Activated CD4-positive, alpha-beta T cell treated with anti-CD3 and anti-CD28 coated beads for 36 hours (primary cell): ENCODE results near the gene YJEFN3. TPM values are rescaled to one million over a fixed set of nuclear protein-coding genes. Genes with fewer than 3 reads are reported as not detected.

ENCODE experiments used
- ATAC-seq: fragments of 200-7000 bp; cut with Tn5 transposase; one replicate; pipeline ENCODE4 v1.10.0; 2021; ENCODE audit warnings: mild to moderate bottlenecking, moderate library complexity
- CTCF ChIA-PET: fragments of 350-600 bp; sonication (Branson Sonifier 250); formaldehyde crosslinking; loops from one replicate; lab custom pipeline; 2021; ENCODE audit warnings: antibody characterized with exemption; lab: Charles Lee
- POLR2A ChIA-PET: fragments of 350-600 bp; sonication (Branson Sonifier 250); formaldehyde crosslinking; loops from one replicate; lab custom pipeline; 2021; ENCODE audit warnings: antibody characterized with exemption, inconsistent platforms; lab: Charles Lee
- DNase-seq: peaks from one replicate; pipeline ENCODE4 v3.0.0-alpha.2; 2020
- H3K27ac Mint-ChIP-seq: one replicate; pipeline ENCODE4 v1.8.0; 2021; ENCODE audit warnings: mixed read lengths
- H3K27me3 Mint-ChIP-seq: one replicate; pipeline ENCODE4 v1.8.0; 2021; ENCODE audit warnings: mixed read lengths
- H3K36me3 Mint-ChIP-seq: one replicate; pipeline ENCODE4 v1.8.0; 2021; ENCODE audit warnings: low read depth, mixed read lengths
- H3K4me1 Mint-ChIP-seq: one replicate; pipeline ENCODE4 v1.8.0; 2021; ENCODE audit warnings: mixed read lengths
- H3K4me3 Mint-ChIP-seq: one replicate; pipeline ENCODE4 v1.8.0; 2021; ENCODE audit warnings: mild to moderate bottlenecking, moderate library complexity, mixed read lengths
- H3K9me3 Mint-ChIP-seq: one replicate; pipeline ENCODE4 v1.8.0; 2021; ENCODE audit warnings: low read depth, mixed read lengths
- intact Hi-C, 2 experiments: fragments of 100-400 bp; cut with DNase I in 1 of 2; cut with micrococcal nuclease in 1 of 2; formaldehyde crosslinking; loops; one replicate each; pipeline versions ENCODE4 v1.14.2 to v1.15.1; 2022 to 2024; cut with DNase I, micrococcal nuclease
- total RNA-seq, 2 experiments: library from RNA; stranded (reverse); gene quantifications; one replicate each; pipeline ENCODE4 v1.2.3, GENCODE V29; 2021

YJEFN3 gene, protein sequence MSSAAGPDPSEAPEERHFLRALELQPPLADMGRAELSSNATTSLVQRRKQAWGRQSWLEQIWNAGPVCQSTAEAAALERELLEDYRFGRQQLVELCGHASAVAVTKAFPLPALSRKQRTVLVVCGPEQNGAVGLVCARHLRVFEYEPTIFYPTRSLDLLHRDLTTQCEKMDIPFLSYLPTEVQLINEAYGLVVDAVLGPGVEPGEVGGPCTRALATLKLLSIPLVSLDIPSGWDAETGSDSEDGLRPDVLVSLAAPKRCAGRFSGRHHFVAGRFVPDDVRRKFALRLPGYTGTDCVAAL
- total RNA-seq: 10 to 100 TPM; 10.7 to 11.4 TPM

DNA sequence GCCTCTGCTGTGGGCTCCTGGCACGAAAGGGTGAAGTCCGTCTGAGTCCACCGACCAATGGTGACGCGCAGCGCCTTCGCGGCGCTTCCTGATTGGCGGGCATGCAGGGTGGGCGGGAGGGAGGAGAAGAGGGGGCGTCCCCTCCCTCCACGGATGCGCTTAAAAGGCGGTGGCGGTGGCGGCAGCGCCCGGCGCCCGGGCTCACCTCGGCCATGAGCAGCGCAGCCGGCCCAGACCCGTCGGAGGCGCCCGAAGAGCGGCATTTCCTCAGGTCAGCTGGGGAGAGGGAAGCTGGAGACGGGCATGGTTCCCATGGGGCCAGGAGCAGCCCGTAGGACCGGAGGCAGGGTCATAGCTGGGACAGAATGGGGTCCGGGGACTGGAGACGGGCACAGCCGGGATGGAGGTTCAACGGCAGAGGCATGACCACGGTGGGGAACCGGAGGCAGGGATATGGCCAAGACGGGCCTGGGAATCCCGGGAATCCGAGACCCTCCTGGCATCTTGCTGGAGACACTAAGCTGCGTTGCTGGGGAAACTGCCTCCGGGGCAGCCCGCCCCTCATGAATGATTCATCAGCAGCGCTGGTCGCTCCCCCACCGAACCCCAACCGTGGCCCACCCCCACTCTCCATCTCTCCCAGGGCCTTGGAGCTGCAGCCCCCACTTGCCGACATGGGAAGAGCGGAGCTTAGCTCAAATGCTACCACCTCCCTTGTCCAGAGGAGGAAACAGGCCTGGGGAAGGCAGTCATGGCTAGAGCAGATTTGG, at the start of gene YJEFN3:
TSS of gene YJEFN3 (plus strand) at position 191 of the 770 bp plus-strand sequence. CDS start at position 213, 22 bp downstream.
- DNase-seq (no peak), ATAC-seq (no peak)
- H3K4me1 Mint-ChIP-seq: peaks cover 10% of the 10 kb centered on the region
- no peaks in the 10 kb centered on the region for H3K27me3 Mint-ChIP-seq
- ChIA-PET POLR2A (interaction anchor here (2.2 kb wide), 1 partner anchor 13 kb away, joined by 7 read pairs; the partner anchor contains the start of genes NDUFA13 and TSSK6), CTCF (interaction anchor here (0.5 to 0.6 kb wide), 2 partner anchors 22 to 24 kb away, joined by 3 read pairs; no protein-coding TSS in a partner anchor)
- intact Hi-C loops: no loop called here
- H3K4me3 Mint-ChIP-seq: no peak within 1 kb of the TSS
- H3K27ac Mint-ChIP-seq: no peak within 1 kb of the TSS
- H3K9me3 Mint-ChIP-seq: no peaks in the 10 kb centered on the region
- H3K36me3 Mint-ChIP-seq: peaks cover 17% of the 10 kb centered on the region

DNA sequence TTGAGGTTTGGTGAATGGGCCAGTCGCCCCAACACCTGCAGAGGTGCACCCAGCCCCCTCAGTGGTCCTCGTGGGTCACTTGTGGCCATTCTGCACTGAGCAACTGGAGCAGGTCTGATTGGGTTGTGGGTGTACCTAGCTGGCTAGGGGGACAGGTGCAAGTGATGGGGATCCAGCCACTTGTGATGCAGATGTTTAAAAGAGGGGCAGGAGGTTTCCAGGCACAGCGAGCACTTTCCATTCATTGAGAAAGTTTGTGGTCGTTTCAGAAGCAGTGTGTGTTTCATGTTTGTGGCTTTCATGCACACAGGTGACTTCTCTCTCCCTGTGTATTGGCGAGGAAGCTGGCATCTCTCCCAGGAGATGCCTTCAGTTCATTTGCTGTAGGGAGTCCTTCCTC, 48.0 kb upstream of the YJEFN3 start:
- peak; percentile 53 for DNase-seq
- peak; percentile 88 for ATAC-seq
- peaks cover 58% of the 10 kb centered on the region for H3K4me1 Mint-ChIP-seq
- no peak overlapping the region for H3K4me3 Mint-ChIP-seq
- H3K27me3 Mint-ChIP-seq: no peaks in the 10 kb centered on the region
- ChIA-PET CTCF (interaction anchor here (0.9 to 3.0 kb wide), 4 partner anchors 8 to 74 kb away, joined by 3 to 7 read pairs (median 4); no protein-coding TSS in a partner anchor), POLR2A (no interaction called here)
- peak overlapping the region; percentile 10 for H3K27ac Mint-ChIP-seq
- intact Hi-C loops: loop anchor here in 1 of 2 experiments (1.0 kb wide), 1 partner anchor 36 kb away; no protein-coding TSS in a partner anchor
- no peaks in the 10 kb centered on the region for H3K9me3 Mint-ChIP-seq
- peaks cover 9% of the 10 kb centered on the region for H3K36me3 Mint-ChIP-seq

DNA sequence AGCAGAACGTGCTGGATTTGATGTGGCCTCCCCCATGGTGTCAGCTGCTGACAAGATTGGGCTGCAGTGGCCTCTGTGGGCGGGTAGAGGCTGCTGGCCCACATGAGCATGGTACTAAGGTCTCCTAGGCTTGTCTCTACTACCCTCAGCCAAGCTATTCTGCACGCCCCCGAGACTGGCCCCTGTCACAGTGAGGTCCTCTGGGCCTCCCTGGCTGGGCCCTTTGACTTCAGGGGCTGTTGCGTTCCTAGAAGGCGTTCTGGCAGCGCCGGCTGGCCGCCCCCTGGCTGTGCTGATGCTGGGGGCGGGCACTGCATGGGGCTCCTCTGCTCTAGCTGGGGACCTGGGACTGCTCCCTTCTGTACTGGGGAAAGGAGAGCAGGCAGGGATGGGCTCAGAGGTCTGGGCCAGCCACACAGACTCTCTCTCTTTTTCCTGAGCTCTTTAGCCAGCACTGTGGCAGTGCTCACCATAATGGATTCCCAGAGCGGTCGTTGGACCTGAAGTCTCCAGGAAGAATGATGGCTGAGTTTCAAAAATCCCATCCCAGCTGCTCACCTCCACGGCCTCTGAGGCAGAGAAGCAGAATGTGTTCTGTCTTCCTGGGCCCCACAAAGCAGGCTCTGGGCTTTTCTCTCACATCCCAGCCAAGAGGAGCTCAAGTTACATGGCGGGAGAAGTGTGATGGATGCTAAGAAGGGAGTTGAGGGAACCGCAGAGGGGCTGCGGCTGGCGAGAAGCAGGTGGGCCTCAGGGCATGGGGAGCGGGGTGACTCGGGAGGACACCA, 45.7 kb upstream of the YJEFN3 start:
- CTCF ChIA-PET: interaction anchor here (1.0 to 3.0 kb wide), 2 partner anchors 24 to 76 kb away, joined by 3 to 7 read pairs; no protein-coding TSS in a partner anchor
- Mint-ChIP-seq H3K27me3 (no peaks in the 10 kb centered on the region), H3K4me1 (peaks cover 56% of the 10 kb centered on the region), H3K9me3 (no peaks in the 10 kb centered on the region), H3K4me3 (no peak overlapping the region), H3K36me3 (peaks cover 9% of the 10 kb centered on the region), H3K27ac (peak overlapping the region; percentile 69)
- POLR2A ChIA-PET: no interaction called here
- intact Hi-C loops: no loop called here
- ATAC-seq (peak; percentile 48), DNase-seq (peak; percentile 32)

DNA sequence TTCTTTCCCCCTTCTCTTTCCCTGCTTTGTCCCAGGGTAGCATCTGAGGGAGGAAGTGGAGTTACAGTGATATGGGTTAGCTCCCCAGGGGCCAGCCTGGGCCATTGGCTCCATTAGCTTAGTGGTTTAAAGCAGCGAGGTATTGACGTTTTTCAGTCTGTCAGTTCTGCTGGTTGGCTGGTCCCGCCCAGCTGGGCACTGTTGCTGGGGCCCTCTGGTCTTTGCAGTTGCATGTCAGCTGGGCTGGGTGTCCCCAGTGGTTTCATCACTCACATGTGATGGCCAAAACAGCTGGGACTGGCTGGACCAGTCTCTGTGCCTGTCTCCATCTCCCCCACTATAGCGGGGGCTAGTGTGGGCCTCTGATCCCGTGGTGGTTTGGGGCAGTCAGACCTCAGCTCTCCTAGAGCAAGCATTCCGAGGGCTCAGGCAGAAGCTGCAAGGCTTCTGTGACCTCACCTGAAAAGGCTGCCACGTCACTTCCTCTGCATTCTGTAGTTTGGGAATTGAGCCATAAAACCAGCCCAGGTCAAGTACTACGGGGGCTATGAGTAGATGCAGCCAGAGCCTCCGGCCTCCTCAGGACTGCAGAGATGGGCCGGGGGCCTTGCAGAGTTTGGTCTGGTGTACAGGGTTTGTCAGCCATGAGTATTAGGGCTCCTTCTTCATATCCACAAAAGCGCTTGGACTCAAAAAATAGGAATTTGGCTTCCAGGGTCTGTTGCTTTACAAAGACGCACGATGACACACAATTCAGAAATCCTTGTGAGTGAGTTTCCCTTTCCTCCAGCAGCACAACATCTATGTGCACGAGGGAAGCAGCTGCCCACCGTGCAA, 43.3 kb upstream of the YJEFN3 start:
- ChIA-PET CTCF (interaction anchor here (1.6 kb wide), 1 partner anchor 121 kb away, joined by 4 read pairs; no protein-coding TSS in a partner anchor), POLR2A (interaction anchor here (0.7 kb wide), 1 partner anchor 76 kb away, joined by 3 read pairs; no protein-coding TSS in a partner anchor)
- peaks cover 68% of the 10 kb centered on the region for H3K4me1 Mint-ChIP-seq
- H3K36me3 Mint-ChIP-seq: peaks cover 7% of the 10 kb centered on the region
- intact Hi-C loops: no loop called here
- H3K27ac Mint-ChIP-seq: peak overlapping the region; percentile 78
- no peaks in the 10 kb centered on the region for H3K27me3 Mint-ChIP-seq
- no peak for ATAC-seq
- no peaks in the 10 kb centered on the region for H3K9me3 Mint-ChIP-seq
- no peak for DNase-seq
- H3K4me3 Mint-ChIP-seq: no peak overlapping the region

DNA sequence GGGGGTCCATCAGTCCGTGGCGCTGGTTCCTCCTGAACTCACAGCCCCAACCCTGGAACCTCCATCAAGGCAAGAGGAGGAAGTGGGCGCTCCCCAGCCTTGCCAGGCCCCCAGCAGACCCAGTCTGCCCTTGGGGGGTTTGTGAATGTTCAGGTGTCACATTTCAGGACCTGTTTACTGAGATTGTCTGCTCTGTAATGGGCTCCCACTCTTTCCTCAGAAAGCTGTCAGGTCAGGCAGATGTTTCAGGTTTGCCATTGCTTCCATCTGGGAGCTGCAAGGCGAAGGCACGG, 42.8 kb upstream of the YJEFN3 start:
- POLR2A ChIA-PET: no interaction called here
- intact Hi-C loops: no loop called here
- no peaks in the 10 kb centered on the region for H3K9me3 Mint-ChIP-seq

DNA sequence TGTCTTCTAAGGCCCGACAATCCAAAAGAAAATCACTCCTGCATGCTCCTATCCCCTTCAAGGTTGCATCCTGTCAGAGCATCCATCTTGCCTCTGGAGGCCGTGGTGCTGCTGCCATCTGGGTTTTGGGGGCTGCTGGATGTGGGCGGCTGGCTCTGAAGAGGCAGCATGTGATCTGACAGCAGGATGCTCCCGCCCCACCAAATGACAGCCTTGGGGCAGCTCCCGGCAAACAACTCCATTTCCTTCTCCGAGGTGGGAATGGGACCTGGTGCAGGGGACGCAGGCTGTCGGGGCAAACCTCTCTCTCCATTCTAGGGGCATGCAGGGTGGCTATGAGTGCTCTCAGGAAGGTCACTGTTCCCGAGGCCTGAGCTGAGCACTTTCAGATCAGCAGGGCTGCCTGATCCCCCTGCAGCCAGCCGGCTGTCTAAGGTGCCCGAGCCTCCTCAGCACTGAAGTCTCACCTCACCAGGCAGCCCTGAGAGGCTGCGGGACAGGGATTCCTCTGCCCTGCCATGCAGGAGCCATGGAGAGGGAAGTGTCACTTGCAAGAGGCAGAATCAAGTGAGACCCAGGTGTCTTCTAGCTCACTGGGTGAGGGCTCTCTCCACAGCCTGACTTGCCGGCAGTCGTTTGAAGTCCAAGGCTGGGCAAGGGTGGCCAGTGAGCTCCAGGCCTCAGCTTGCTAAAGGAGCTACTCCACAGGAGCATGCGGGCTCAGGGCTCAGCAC, 42.2 kb upstream of the YJEFN3 start:
- ChIA-PET POLR2A (no interaction called here), CTCF (interaction anchor here (0.7 to 6.9 kb wide), 2 partner anchors 123 to 454 kb away, joined by 3 to 123 read pairs; no protein-coding TSS in a partner anchor)
- H3K27me3 Mint-ChIP-seq: no peaks in the 10 kb centered on the region
- peaks cover 62% of the 10 kb centered on the region for H3K4me1 Mint-ChIP-seq
- H3K9me3 Mint-ChIP-seq: no peaks in the 10 kb centered on the region
- H3K27ac Mint-ChIP-seq: peak overlapping the region; percentile 67
- peaks cover 10% of the 10 kb centered on the region for H3K36me3 Mint-ChIP-seq
- ATAC-seq (no peak), DNase-seq (no peak)
- no peak overlapping the region for H3K4me3 Mint-ChIP-seq
- intact Hi-C loops: no loop called here

More for the DNA sequence above, 42.8 kb upstream of the YJEFN3 start:
- peak overlapping the region; percentile 31 for H3K27ac Mint-ChIP-seq
- peaks cover 11% of the 10 kb centered on the region for H3K36me3 Mint-ChIP-seq
- H3K4me1 Mint-ChIP-seq: peaks cover 66% of the 10 kb centered on the region
- CTCF ChIA-PET: interaction anchor here (0.7 kb wide), 1 partner anchor 454 kb away, joined by 3 read pairs; no protein-coding TSS in a partner anchor
- H3K4me3 Mint-ChIP-seq: no peak overlapping the region
- H3K27me3 Mint-ChIP-seq: no peaks in the 10 kb centered on the region
- no peak for ATAC-seq
- DNase-seq: no peak

DNA sequence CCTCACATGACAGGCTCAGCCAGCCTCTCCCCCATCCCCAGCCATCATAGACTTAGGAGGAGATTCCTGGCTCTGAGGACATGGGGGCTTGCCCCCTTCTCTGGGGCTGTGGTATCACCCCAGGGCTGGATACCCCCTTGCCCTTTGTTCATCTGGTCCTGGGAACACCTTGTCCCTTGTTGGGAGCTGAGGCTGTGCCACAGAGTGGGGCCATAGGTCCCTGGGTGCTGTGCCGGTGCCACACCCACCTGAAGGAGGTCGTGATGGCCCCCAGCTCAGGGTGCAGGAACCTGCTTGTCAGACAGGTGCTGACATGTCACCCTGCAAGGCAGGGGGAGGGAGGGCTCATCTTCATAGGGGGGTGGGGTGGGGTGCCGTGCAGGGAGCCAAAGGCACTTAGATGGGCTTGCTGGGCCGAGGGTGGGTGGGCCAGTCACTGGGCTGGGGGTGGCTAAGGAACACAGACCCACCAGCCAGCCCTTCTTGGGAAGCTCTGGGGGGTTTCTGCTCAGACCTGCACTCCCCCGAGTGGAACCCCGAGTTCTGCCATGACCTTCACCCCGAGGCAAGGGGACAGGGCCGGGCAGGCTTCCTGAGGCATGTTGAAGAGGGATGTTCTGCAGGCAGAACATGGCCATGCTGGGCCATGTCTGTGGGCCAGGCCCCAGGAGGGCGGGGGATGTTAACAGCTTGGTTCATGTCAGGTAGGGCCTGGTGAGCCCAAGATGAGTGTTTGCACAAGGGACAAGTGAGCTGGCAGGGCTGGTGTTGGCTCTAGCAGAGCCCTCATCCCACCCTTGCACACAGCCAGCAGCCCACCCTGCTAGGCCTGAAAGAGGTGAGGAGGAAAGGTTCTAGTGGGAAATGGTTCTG, 41.4 kb upstream of the YJEFN3 start:
- intact Hi-C loops: no loop called here
- Mint-ChIP-seq H3K9me3 (no peaks in the 10 kb centered on the region), H3K27me3 (no peaks in the 10 kb centered on the region), H3K4me1 (peaks cover 60% of the 10 kb centered on the region), H3K4me3 (no peak overlapping the region), H3K27ac (peak overlapping the region; percentile 97), H3K36me3 (peaks cover 9% of the 10 kb centered on the region)
- ChIA-PET POLR2A (interaction anchor here (1.5 kb wide), 1 partner anchor 28 kb away, joined by 4 read pairs; the partner anchor contains the start of genes NDUFA13 and TSSK6), CTCF (interaction anchor here (1.2 to 6.9 kb wide), 2 partner anchors 28 to 123 kb away, joined by 5 to 123 read pairs; no protein-coding TSS in a partner anchor)
- ATAC-seq: no peak
- no peak for DNase-seq

DNA sequence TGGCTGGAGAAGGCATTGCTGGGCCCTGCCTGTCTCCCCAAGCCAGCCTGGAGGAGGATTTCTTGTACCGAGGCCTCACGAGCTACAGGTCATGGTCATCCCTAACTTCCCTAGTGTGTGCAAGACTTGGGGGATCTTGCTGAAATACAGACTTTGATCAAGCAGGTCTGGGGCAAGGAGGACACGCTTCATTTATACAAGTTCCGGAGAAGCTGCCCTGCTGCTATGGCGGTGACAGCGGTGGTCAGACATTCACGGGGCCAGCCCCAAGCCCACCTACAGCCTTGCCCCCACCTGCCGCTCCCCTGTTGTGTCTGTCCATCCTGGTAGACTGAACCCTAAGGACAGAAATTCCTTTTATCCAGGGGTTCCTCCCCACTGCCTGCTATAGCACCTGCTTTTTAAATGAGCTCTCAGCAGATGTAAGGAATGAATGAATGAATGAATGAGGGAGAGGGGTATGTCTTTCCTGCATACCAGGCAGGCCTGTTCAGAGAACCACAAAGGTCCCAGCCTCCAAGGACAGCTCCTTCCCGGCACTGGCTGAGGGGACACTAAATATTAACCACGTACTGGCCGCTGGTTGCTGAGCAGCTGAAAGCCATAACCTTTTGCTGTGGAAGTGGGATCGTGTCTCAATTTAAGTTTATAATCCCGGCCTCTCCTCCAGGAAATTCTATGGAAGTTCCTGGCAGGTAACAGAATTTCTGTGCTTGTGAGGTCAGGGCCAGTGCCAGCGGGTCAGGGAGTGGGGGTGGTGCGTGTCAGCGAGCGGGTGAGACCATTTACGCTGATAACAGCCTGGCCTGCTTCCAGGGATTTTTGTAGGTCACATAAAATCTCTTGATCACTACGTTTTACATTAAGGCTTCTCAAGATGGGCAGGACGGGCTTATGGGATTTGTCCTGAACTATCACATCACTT, 40.5 kb upstream of the YJEFN3 start:
- peaks cover 54% of the 10 kb centered on the region for H3K4me1 Mint-ChIP-seq

More for the DNA sequence above, 40.5 kb upstream of the YJEFN3 start:
- intact Hi-C loops: loop anchor here in 1 of 2 experiments (2.0 kb wide), 1 partner anchor 29 kb away; no protein-coding TSS in a partner anchor
- DNase-seq (no peak), ATAC-seq (no peak)
- ChIA-PET CTCF (interaction anchor here (0.6 to 6.9 kb wide), 9 partner anchors 7 to 124 kb away, joined by 3 to 123 read pairs (median 5); partner anchors contain the start of gene GATAD2A), POLR2A (interaction anchor here (0.6 to 1.9 kb wide), 5 partner anchors 28 to 285 kb away, joined by 3 to 7 read pairs (median 4); partner anchors contain the start of genes GATAD2A, NDUFA13, NR2C2AP and TSSK6)
- peak overlapping the region; percentile 97 for H3K27ac Mint-ChIP-seq
- no peaks in the 10 kb centered on the region for H3K27me3 Mint-ChIP-seq
- no peaks in the 10 kb centered on the region for H3K9me3 Mint-ChIP-seq
- H3K4me3 Mint-ChIP-seq: peak overlapping the region; percentile 43
- peaks cover 10% of the 10 kb centered on the region for H3K36me3 Mint-ChIP-seq
